Kidney epithelial cell (primary cell): ENCODE data around the gene INSR. TPM values are rescaled to one million over a fixed set of nuclear protein-coding genes. Genes with fewer than 3 reads are reported as not detected.
"Not testable (repeated sequence)": the region's sequence is repeated elsewhere in the genome, so short reads cannot be mapped to it uniquely, and the experiment has no call there.

Source experiments
- DNase-seq: peaks from one replicate; pipeline ENCODE4 v3.0.0-alpha.2; 2010; ENCODE audit warnings: low read depth
- H3K27me3 ChIP-seq: 2 replicates; pipeline ENCODE4 v1.6.0; 2011; ENCODE audit warnings: low read length; ENCODE audit not compliant: control insufficient read depth, insufficient read depth
- H3K36me3 ChIP-seq: 2 replicates; pipeline ENCODE4 v1.5.1; 2011; ENCODE audit warnings: low read length; ENCODE audit not compliant: control insufficient read depth, insufficient read depth
- H3K4me3 ChIP-seq: 2 replicates; pipeline ENCODE4 v1.5.1; 2011; ENCODE audit warnings: low read depth, mild to moderate bottlenecking, control low read depth, low read length
- CTCF ChIP-seq: IDR thresholded peaks from 2 replicates; pipeline ENCODE4 v1.5.1; 2011; ENCODE audit warnings: mild to moderate bottlenecking, moderate library complexity, low read length, control low read depth, inconsistent platforms; ENCODE audit not compliant: insufficient read depth, poor library complexity, severe bottlenecking
- total RNA-seq: library from RNA; depleted of rRNA; stranded (reverse); fragments of >200 nt; gene quantifications from 2 replicates; pipeline ENCODE4 v1.2.3, GENCODE V29; 2015

The INSR gene
- total RNA-seq, 1 donor from 2014 or later = 15.5 TPM

- DNase-seq = no peak
- Histone ChIP-seq H3K4me3 (no peak overlapping the region), H3K36me3 (no peaks in the 10 kb centered on the region), H3K27me3 (no peaks in the 10 kb centered on the region)
- TF ChIP-seq CTCF = no peak
These were observed 79.7 kb downstream of the INSR start for GRCh38 chr19:7214324-7215089.

GRCh38 chr19:7213628-7214323 is 80.4 kb downstream of the INSR start:
- no peak for TF ChIP-seq CTCF
- no peaks in the 10 kb centered on the region for H3K27me3 ChIP-seq
- no peaks in the 10 kb centered on the region for H3K36me3 ChIP-seq
- DNase-seq = no peak
- H3K4me3 ChIP-seq = no peak overlapping the region

- Histone ChIP-seq H3K27me3 (no peaks in the 10 kb centered on the region), H3K4me3 (no peak overlapping the region), H3K36me3 (no peaks in the 10 kb centered on the region)
- no peak for TF ChIP-seq CTCF
- DNase-seq = no peak
These were observed 82.8 kb downstream of the INSR start for GRCh38 chr19:7211191-7211951.

- H3K27me3 ChIP-seq = no peaks in the 10 kb centered on the region
- H3K4me3 ChIP-seq = no peak overlapping the region
- TF ChIP-seq CTCF = no peak
- H3K36me3 ChIP-seq = no peaks in the 10 kb centered on the region
- DNase-seq = no peak
These were observed 83.9 kb downstream of the INSR start for GRCh38 chr19:7210359-7210758.

- H3K4me3 ChIP-seq, H3K36me3 ChIP-seq, H3K27me3 ChIP-seq, DNase-seq: not testable (repeated sequence)
These were observed 84.5 kb downstream of the INSR start for GRCh38 chr19:7209597-7210325.

GRCh38 chr19:7209036-7209435 is 85.2 kb downstream of the INSR start:
- not testable (repeated sequence) for DNase-seq

More at GRCh38 chr19:7209036-7209435, 85.2 kb downstream of the INSR start:
- not testable (repeated sequence) for H3K36me3 ChIP-seq, H3K27me3 ChIP-seq, H3K4me3 ChIP-seq
